GM19372 (cell line): ENCODE data around the gene ARID5B.
"Not testable (repeated sequence)": the region's sequence is repeated elsewhere in the genome, so short reads cannot be mapped to it uniquely, and the experiment has no call there.

Source experiments
- ATAC-seq: cut with Tn5 transposase; IDR thresholded peaks from one replicate; pipeline ENCODE4 v1.9.1; 2021; ENCODE audit warnings: mild to moderate bottlenecking, low read depth, moderate library complexity; ENCODE audit not compliant: unreplicated experiment

ARID5B gene

GRCh38 chr10:62024026-62024701 is 122.7 kb downstream of the ARID5B start:
- ATAC-seq, result no peak

DNA sequence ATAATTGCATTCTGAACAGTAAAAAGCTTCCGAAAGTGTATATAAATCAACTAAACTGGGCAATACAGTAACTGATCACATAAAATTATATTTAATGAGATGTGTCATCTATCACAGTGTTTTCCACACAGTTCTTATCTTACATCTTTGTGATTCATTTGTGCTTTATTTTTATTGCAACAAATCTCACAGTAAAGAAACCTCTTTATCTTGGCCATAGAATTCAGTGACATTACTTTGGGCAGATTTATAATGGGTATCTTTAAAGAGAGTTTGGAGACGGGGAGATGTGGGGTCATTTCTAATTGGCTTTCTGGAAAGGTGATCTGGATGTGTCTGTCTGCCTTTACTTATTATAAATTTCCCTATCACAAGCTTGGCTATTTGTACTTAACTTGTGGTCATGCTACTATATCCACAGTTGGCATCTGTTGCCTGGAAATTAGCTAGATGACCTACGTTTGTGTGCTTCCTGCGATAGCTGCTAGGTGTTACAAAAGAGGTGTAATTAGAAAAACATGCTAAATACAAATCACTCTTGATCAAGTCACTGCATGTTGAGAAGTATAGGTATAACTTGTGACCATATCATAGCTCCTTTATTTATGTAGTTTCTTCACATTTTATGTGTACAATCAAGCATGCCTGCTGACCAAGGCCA is 123.8 kb downstream of the ARID5B start:
- ATAC-seq, result no peak

DNA sequence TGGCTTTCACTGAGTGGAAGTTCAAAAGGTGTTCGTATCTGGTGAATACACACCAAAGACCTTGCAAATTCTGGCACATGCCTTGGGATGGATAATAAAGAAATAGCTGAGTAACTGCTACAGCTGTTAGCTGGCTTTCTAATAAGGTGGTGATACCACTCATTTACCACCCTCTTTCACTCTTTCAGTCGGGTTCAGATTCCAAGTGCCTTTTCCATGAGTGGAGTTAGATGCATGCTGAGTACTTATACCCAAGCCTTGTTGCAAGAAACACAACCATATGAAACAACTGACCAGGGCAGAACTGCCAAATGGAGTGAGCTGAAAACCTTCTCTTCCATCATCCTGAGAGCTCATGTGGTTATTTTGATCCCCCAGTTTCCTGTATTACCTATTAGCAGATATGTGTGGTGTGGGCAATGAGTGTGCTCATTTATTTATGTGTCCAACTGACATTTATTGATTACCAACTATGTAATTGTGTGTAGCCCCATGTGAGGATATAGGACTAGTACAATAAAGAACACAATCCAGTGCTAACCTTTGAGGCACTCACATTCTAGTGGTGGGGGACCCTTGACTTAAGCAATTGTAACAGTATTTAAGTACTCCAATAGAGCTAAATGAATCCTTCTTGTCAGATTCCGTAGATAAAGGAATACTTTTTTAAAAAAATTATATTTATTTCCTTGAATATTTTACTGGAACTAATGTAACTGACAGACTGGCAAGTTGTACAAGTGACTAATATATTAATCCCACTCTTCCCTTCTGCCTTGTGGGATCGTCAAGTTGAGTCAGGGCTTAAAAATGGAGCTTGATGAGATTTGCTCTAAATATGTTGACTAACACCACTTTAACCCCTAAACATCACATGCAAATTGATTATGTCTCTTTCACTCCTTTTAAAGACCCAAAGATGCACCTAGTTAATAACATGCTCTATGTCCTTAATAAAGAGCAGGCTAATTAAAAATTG is 124.7 kb downstream of the ARID5B start:
- ATAC-seq, result no peak

- ATAC-seq, result no peak
These were observed 126.5 kb downstream of the ARID5B start for GRCh38 chr10:62027841-62028501.

- not testable (repeated sequence) for ATAC-seq
These were observed 127.0 kb downstream of the ARID5B start for GRCh38 chr10:62028502-62028842.

DNA sequence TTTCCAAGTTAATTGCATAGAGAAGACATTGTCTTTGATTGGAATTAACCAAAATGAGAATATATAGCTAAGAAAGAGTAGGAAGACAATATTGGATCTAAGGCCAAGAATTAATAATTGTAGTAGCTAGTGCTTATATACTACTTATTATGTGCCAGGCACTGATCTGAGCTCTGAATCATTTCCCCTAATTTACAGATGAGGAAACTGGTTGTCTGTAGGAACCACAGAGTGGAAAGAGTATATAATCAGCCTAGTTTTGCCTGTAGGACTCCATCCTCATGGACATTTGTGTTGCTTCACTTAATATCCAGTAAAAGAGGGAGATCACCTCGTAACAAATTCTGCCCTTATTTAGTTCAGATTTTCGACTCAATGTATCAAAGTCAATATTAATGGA is 127.9 kb downstream of the ARID5B start:
- no peak for ATAC-seq

DNA sequence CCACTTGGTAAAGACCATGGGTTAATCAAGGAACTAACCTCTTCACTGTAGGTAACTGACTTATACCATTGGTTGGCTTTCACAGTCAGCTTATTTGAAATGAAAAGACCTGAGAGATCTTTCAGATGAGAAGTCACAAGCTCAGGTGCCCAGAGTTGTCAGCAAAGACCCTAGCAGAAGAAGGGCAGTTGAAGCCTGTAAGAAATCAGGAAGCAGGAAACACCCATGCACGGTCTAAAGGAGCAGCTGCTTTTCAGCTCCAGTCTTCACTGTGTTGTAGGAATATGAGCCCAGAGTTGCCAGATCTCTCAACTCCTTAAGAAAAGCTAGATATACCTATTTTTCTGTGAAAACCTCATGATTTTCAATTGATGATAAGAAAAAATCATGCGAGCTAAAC is 130.0 kb downstream of the ARID5B start:
- ATAC-seq, result no peak

GRCh38 chr10:62033125-62033524 is 131.6 kb downstream of the ARID5B start:
- no peak for ATAC-seq

GRCh38 chr10:62034096-62034640 is 132.7 kb downstream of the ARID5B start:
- no peak for ATAC-seq

- ATAC-seq, result no peak
These were observed 134.9 kb downstream of the ARID5B start for GRCh38 chr10:62036186-62037081.

DNA sequence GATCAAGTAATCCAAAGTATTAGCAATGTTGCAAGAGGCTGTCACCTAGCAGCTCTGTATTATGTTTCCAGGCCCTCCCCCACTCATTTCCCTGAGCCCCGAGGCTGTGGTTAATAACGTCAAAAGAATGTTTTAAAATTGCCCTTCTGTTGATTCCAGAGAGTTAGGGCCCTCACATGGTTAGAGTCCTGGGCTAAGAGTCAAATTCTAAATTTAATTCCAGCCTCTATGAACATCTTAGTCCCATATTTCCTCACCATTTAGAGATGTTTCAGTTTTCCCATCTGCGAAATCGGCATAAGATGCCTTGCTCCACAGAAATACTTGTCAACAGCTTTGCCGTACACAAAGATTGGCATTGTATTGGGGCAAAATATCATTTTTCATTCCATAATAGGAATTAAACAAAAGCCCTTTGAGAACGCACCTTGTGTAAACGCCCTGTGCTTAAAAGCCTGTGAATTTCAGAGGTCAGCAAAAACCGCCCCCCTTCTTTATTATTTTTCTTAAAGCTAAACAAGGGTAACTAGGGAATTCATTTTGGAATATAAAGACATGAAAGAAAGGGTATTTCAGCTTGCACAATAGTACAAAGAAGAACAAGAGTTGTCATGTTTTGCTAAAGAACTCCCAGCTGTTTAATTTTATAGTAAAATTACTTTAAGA is 135.8 kb downstream of the ARID5B start:
- ATAC-seq, result no peak

- no peak for ATAC-seq
These were observed 136.6 kb downstream of the ARID5B start for GRCh38 chr10:62037890-62038608.

DNA sequence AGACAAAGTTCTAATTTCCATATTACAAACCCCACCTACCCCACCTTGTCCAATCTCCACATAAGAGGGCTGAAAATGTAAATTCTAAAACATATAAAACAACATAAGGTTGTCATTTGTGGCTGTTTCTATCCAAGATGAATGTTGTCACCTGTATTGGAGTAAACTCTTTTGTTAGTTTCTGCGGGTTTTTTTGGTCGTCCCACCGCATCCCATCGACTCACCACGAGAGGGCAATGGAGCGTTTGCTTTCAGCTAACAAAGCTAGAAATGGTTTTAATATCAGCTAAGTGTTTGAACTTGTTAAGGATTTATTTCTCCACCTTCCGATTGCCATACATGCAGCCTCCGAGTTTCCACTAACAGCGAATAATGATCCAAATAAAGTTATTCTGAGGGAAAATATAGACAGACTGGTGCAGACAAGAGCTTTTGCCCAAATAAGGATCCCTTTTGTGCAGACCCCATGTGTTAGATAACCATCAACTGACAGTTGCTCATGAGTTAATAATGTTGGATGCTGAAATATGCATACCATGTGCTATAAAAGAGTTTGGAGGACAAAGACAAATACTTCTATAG is 137.2 kb downstream of the ARID5B start:
- ATAC-seq, result peak; percentile 57

GRCh38 chr10:62039954-62040353 is 138.5 kb downstream of the ARID5B start:
- no peak for ATAC-seq

DNA sequence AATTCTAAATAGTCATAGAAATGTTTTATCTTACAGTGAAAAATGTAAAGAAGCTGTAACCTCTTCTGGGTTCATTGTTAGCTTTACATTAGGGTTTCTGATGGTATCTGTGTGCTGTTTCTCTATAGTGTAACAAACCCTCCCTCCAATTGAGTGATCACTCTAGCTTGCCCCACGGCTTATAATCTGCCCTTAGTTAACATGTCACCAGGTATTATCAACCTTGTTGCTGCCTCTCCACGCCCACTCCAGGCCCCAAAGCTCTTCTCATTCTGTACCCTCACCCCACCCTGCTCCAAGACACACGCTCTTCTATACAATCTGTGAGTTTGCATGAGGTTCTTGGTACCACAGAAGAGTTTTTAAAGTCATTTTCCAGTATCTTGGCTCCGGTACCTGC is 139.4 kb downstream of the ARID5B start:
- no peak for ATAC-seq

- no peak for ATAC-seq
These were observed 142.0 kb downstream of the ARID5B start for GRCh38 chr10:62043421-62044021.

DNA sequence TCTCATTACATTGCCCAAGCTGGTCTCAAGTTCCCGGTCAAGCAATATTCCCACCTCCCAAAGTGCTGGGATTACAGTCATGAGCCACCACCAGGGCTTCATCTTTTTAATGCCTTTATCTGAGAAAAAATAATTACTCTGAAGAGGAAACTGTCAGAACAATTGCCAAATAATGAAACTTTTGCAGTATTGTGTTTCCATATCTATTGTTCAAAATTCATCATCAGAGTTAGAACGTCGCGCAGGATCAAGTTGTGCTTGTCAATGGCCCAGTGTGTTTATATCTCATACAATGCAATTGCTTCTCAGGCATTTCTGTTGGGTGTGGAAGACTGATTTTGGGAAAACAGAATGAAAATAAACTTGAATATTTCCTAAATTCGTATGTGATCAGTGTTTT is 143.1 kb downstream of the ARID5B start:
- ATAC-seq, result no peak
